GM18505 (cell line): Measurements from ENCODE around the gene FAM229B.

ENCODE experiments used
- ATAC-seq: cut with Tn5 transposase; IDR thresholded peaks from one replicate; pipeline ENCODE4 v1.9.1; 2021; ENCODE audit not compliant: unreplicated experiment
- POLR2A ChIP-seq: IDR thresholded peaks from 4 replicates; pipeline ENCODE4 v1.6.1; 2011; ENCODE audit warnings: borderline replicate concordance; ENCODE audit not compliant: insufficient read depth, insufficient read length; ENCODE audit errors: extremely low read depth

Gene FAM229B

DNA sequence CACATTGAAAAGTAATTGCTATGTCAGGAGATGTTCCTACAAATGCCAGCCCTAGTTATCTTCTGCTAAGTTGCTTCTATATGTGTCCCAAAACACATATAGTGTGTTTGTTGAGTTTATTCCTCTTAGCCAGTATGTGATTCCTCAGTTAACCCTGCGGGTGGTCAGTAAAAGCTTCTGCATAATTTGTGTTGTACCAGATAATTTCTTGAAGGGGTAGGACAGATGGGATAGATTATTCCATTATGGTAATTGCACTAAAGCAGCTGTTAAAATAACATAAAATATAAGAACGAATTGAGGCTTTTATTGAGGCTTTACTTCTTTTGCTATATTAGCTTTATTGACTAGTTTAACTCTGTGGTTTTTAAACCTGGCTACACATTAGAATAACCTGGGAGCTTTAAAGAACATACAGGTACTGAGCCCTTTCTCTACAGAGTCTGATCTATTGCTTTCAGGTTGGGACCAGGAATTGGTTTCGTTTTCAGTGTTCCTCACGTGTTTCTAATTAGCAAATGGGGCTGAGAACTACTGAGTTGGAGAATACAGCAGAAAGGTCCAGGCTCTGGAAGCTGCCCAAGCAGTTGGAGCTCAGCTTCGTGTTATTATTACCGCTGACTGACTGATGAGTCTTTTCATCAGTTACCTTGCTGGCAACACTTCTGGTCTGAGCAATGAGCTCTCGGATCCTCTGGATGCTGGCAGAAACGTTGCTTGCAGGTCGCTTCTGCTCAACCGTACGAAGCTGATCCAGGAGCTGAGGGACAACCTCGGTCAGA is 56.9 kb downstream of the FAM229B start:
- no peak for TF ChIP-seq POLR2A
- no peak for ATAC-seq

DNA sequence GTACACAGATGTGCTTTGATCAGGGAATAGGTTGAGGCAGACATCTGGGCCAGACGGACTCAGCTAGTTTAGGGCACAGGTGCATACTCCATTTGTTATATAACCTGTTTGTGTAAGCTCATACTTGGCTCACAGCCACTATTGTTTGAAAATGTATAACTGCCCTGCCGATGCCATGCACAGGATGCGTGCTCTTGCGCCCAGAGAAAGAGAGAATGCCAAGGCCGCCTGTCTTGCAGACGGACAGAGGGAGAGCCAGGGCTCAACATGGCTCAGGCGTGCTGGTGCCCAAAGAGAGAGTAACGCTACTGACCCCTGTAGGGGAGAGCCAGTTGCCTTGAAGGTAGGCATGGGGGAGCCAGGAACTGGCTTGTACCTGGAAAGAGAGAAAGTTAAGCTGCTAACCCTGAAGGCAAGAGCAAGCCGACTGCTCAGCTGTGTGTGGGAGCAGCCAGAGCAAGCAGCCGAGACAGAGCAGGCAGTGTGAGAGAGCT is 57.7 kb downstream of the FAM229B start:
- no peak for ATAC-seq
- TF ChIP-seq POLR2A, result no peak

DNA sequence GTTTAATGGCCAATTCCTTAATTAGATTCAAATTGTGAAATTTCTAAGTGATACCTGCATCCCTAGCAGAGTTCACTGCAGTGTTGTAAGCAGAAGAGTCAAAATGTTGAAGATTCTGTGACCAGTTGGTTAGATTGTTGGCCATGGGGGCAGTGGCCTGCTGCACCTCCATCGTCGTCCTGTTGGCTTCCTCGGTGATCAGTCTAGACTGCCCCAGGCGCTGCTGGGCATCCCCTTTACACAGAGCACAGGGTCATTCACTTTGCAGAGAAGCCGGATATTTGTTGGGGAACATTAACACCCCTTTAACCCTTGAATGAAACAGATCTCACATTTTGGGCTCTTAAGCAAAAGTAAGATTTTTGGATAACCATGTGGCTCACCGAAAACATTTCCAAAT is 60.7 kb downstream of the FAM229B start:
- ATAC-seq, result no peak
- no peak for TF ChIP-seq POLR2A

DNA sequence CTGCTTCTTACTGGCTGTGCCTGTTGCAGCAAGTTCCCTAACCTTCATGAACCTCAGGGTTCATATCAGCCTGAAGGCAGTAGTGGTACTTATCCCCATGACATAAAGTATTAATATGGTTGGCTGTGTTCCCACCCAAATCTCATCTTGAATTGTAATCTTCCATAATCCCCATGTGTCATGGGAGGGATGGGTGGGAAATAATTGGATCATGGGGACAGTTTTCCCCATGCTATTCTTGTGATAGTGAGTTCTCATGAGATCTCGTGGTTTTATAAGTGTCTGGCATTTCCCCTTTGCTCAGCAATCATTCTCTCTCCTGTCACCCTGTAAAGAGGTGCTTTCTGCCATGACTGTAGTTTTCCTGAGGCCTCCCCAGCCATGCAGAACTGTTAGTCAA is 61.8 kb downstream of the FAM229B start:
- no peak for ATAC-seq
- no peak for TF ChIP-seq POLR2A

DNA sequence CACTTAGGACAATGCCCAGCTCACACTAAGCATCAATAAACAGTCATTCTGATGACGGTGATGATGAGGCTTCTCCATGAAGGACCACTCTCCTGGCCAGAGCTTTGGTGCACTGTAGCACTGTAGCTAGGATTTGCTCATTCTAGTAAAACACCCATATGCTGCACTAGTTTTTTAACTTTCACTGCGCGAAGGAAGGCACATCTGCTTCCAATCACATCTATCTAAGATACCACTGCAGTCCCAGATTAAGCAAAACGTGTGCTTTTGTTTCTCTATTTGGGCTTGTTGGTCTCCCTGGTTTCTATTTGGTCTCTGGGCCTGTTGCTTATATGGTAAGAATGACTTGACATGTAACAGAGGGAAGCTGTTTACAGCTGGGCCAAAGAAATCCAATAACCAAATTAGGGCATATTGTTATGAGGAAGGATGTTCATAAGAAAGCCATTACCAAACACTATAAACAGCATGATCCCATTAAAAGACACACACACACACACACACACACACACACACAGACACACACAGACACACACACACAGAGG is 62.4 kb downstream of the FAM229B start:
- ATAC-seq, result no peak
- TF ChIP-seq POLR2A, result no peak

DNA sequence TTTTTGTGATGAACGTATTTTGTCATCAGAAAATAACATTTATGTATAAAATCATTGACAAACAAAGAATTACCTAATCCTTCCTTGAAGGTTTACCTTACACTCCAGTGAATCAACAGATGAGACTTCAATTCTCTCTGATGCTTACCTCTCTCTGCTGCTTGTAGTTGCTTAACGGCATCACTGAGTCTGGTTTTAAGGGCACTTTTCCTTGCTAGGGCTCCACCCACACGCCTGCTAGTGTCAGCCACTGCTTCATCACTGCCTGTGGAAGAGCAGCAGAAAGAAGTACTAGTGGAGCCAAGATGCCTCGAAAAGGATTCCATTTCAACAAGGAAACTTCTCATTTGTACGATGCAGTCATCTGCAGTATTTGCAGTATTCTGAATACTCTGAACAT is 63.0 kb downstream of the FAM229B start:
- no peak for ATAC-seq
- TF ChIP-seq POLR2A, result no peak
